Endothelial cell of umbilical vein (primary cell): ENCODE measurements around the gene GPR173. TPM values are rescaled to one million over a fixed set of nuclear protein-coding genes. Genes with fewer than 3 reads are reported as not detected.

ENCODE experiments used
- BruUV-seq: library from RNA; stranded (reverse); fragments of 400-500 nt; replicated peaks from 2 replicates; lab custom pipeline; 2021; lab: Mats Ljungman, UMichigan
- CTCF ChIA-PET: fragments of 300-600, 350-600 bp; sonication (Branson Sonifier 250); formaldehyde crosslinking; loops from one replicate; lab custom pipeline; 2021; ENCODE audit warnings: antibody characterized with exemption, inconsistent platforms; lab: Charles Lee
- POLR2A ChIA-PET: fragments of 300-600, 350-600 bp; sonication (Branson Sonifier 250); formaldehyde crosslinking; loops from one replicate; lab custom pipeline; 2021; ENCODE audit warnings: antibody characterized with exemption, inconsistent platforms; lab: Charles Lee
- DNase-seq: peaks from one replicate; pipeline ENCODE4 v3.0.0-alpha.2; 2011; ENCODE audit warnings: low read depth, low spot score
- FAIRE-seq: peaks from 2 replicates; lab custom pipeline; 2011; peaks lifted over from hg19 to GRCh38; lab: Jason Lieb, UNC
- H2AFZ ChIP-seq: 2 replicates; pipeline ENCODE4 v1.6.0; 2012; ENCODE audit warnings: low read depth, low read length, control low read depth, inconsistent platforms
- H3K27ac ChIP-seq: 2 replicates; pipeline ENCODE4 v1.5.1; 2011; ENCODE audit warnings: low read depth, mild to moderate bottlenecking, control low read depth, low read length, moderate library complexity; ENCODE audit not compliant: insufficient read depth
- H3K27me3 ChIP-seq, 2 experiments: 2 replicates each; pipeline versions ENCODE4 v1.6.0 to v1.6.1; 2011; ENCODE audit warnings: low read length in 2 of 2, mixed read lengths in 1 of 2; ENCODE audit not compliant: control insufficient read depth in 2 of 2, insufficient read depth in 2 of 2
- H3K36me3 ChIP-seq, 2 experiments: 2 replicates in 1 of 2; 3 replicates in 1 of 2; pipeline ENCODE4 v1.5.1; 2011; ENCODE audit warnings: low read length in 2 of 2, mild to moderate bottlenecking in 1 of 2, moderate library complexity in 1 of 2; ENCODE audit not compliant: control insufficient read depth in 2 of 2, insufficient read depth in 2 of 2; ENCODE audit errors: extremely low read depth in 1 of 2
- H3K4me1 ChIP-seq: 3 replicates; pipeline ENCODE4 v1.5.1; 2011; ENCODE audit warnings: mild to moderate bottlenecking, low read length; ENCODE audit not compliant: control insufficient read depth, insufficient read depth; ENCODE audit errors: extremely low read depth
- H3K4me2 ChIP-seq: 2 replicates; pipeline ENCODE4 v1.6.1; 2011; ENCODE audit warnings: low read length, control low read depth, mixed read lengths; ENCODE audit not compliant: insufficient read depth
- H3K4me3 ChIP-seq, 3 experiments: fragments of 200-600 bp in 1 of 3; sonication (generic), shearing (Covaris generic) in 1 of 3; replicated peaks in 1 of 3; 2 replicates each; pipeline ENCODE4 v1.5.1; 2011 to 2016; ENCODE audit warnings: control low read depth in 3 of 3, low read length in 3 of 3, mild to moderate bottlenecking in 2 of 3, inconsistent platforms in 1 of 3, low read depth in 1 of 3, moderate library complexity in 1 of 3; ENCODE audit not compliant: insufficient read depth in 1 of 3
- H3K79me2 ChIP-seq: 2 replicates; pipeline ENCODE4 v1.6.0; 2012; ENCODE audit warnings: low read length, inconsistent platforms; ENCODE audit not compliant: control insufficient read depth, insufficient read depth
- H3K9ac ChIP-seq: replicated peaks from 2 replicates; pipeline ENCODE3; 2011; ENCODE audit warnings: low read length, control low read depth; ENCODE audit not compliant: insufficient read depth; ENCODE audit errors: extremely low read depth
- H3K9me1 ChIP-seq: replicated peaks from 3 replicates; pipeline ENCODE4 v1.6.0; 2011; ENCODE audit warnings: mild to moderate bottlenecking, low read length; ENCODE audit not compliant: control insufficient read depth, insufficient read depth; ENCODE audit errors: extremely low read depth
- H3K9me3 ChIP-seq: replicated peaks from 2 replicates; pipeline ENCODE4 v1.5.1; 2012; ENCODE audit warnings: low read length, inconsistent platforms; ENCODE audit not compliant: control insufficient read depth, insufficient read depth
- H4K20me1 ChIP-seq: replicated peaks from 2 replicates; pipeline ENCODE3; 2011; ENCODE audit warnings: mild to moderate bottlenecking, low read length; ENCODE audit not compliant: control insufficient read depth, insufficient read depth; ENCODE audit errors: extremely low read depth
- CTCF ChIP-seq, 2 donors: IDR thresholded peaks; 1 replicate in 1 of 2; 2 replicates in 1 of 2; pipeline ENCODE4 v1.5.1; 2011; ENCODE audit warnings: low read length in 2 of 2, mild to moderate bottlenecking in 2 of 2, moderate library complexity in 2 of 2, control low read depth in 1 of 2, inconsistent platforms in 1 of 2, low read depth in 1 of 2; ENCODE audit not compliant: insufficient read depth in 1 of 2; ENCODE audit errors: extremely low read depth in 1 of 2
- EZH2 ChIP-seq: IDR thresholded peaks from 2 replicates; pipeline ENCODE4 v1.6.1; 2012; ENCODE audit warnings: borderline replicate concordance, low read depth, mild to moderate bottlenecking, moderate library complexity, low read length, inconsistent platforms; ENCODE audit not compliant: severe bottlenecking
- FOS ChIP-seq: IDR thresholded peaks from 2 replicates; pipeline ENCODE4 v1.6.1; 2011; ENCODE audit warnings: mild to moderate bottlenecking, low read length, moderate library complexity, borderline replicate concordance; ENCODE audit not compliant: insufficient read depth
- GATA2 ChIP-seq: IDR thresholded peaks from 2 replicates; pipeline ENCODE4 v1.7.0; 2011; ENCODE audit warnings: low read depth, mild to moderate bottlenecking, moderate library complexity, mixed read lengths, low read length; ENCODE audit not compliant: insufficient read length, insufficient read depth
- JUN ChIP-seq: IDR thresholded peaks from 2 replicates; pipeline ENCODE4 v1.6.1; 2011; ENCODE audit warnings: borderline replicate concordance, low read depth; ENCODE audit not compliant: insufficient read length, insufficient read depth
- MAX ChIP-seq: IDR thresholded peaks from 2 replicates; pipeline ENCODE4 v1.6.1; 2011; ENCODE audit not compliant: insufficient read depth, insufficient read length
- MYC ChIP-seq: IDR thresholded peaks from one replicate; pipeline ENCODE4 v1.6.1; 2011; ENCODE audit warnings: mild to moderate bottlenecking, low read depth, low read length
- POLR2A ChIP-seq: IDR thresholded peaks from 2 replicates; pipeline ENCODE4 v1.6.1; 2012; ENCODE audit warnings: low read depth, mild to moderate bottlenecking, control low read depth, low read length
- POLR2AphosphoS5 ChIP-seq: IDR thresholded peaks from 2 replicates; pipeline ENCODE4 v1.6.1; 2012; ENCODE audit warnings: low read depth, mild to moderate bottlenecking, control low read depth, low read length, moderate library complexity; ENCODE audit not compliant: insufficient read depth
- dilution Hi-C: fragments of 300-500 bp; cut with MboI; formaldehyde crosslinking; loops from one replicate; pipeline ENCODE4 v1.15.0; 2019; ENCODE audit warnings: low sequenced_read_pairs; ENCODE audit not compliant: extremely low pct_ligation_motif_present
- intact Hi-C: fragments of 100-400 bp; cut with micrococcal nuclease; formaldehyde crosslinking; loops from one replicate; pipeline ENCODE4 v1.10.0; 2022
- polyA plus RNA-seq, 4 experiments: library from polyadenylated mRNA; depleted of rRNA in 3 of 4; stranded (reverse) in 3 of 4; unstranded in 1 of 4; fragments of >200 nt; gene quantifications; 2 replicates each; pipeline versions ENCODE4 v1.2.1 to v1.2.3, GENCODE V29; 2011 to 2012; ENCODE audit warnings: missing spikeins in 1 of 4
- total RNA-seq: library from RNA; stranded (reverse); gene quantifications from 2 replicates; pipeline ENCODE4 v1.2.3, GENCODE V29; 2021

GPR173 gene
- total and polyA plus RNA-seq, 2 donors (not counting 3 experiments of a cell fraction or from before 2014, with no cell fraction given), result 9.2 to 11.3 TPM

- Histone ChIP-seq H3K27ac (no peak overlapping the region), H3K9me1 (no peaks in the 10 kb centered on the region), H2AFZ (no peak overlapping the region), H3K4me2 (no peak overlapping the region), H3K4me3 (no peak overlapping the region), H3K79me2 (no peaks in the 10 kb centered on the region), H4K20me1 (no peaks in the 10 kb centered on the region), H3K4me1 (no peaks in the 10 kb centered on the region), H3K9me3 (no peaks in the 10 kb centered on the region), H3K36me3 (no peaks in the 10 kb centered on the region), H3K27me3 (no peaks in the 10 kb centered on the region), H3K9ac (no peak overlapping the region)
- no TSS peak for BruUV-seq
- no peak for DNase-seq
- ChIA-PET POLR2A (no interaction called here), CTCF (no interaction called here)
- FAIRE-seq, result peak; percentile 18
- intact Hi-C loops, result no loop called here
- dilution Hi-C loops, result no loop called here
- no peak for TF ChIP-seq FOS
- no peak for TF ChIP-seq GATA2
- TF ChIP-seq MYC, result no peak
- no peak for TF ChIP-seq EZH2
- TF ChIP-seq JUN, result no peak
- no peak for TF ChIP-seq POLR2A
- TF ChIP-seq MAX, result no peak
- no peak for TF ChIP-seq POLR2AphosphoS5
- TF ChIP-seq CTCF (IDR thresholded peaks at IDR 0.05; ENCODE audit: extremely low read depth in 1 of 2, insufficient read depth in 1 of 2, low read depth in 1 of 2, low read length in 2 of 2), result no peak
Measured at GRCh38 chrX:53028678-53029077, 19.9 kb upstream of the GPR173 start.
